ENCODE data around the gene GTPBP6. TPM values are rescaled to one million over a fixed set of nuclear protein-coding genes. Genes with fewer than 3 reads are reported as not detected.
A peak's percentile ranks its signal among the peaks of the same experiment; 100 is the strongest.
"Not testable (repeated sequence)": the region's sequence is repeated elsewhere in the genome, so short reads cannot be mapped to it uniquely, and the experiment has no call there.

The GTPBP6 gene
- total and polyA plus RNA-seq, 7 donors, result 48.1 to 63.4 (median 50.0) TPM

DNA sequence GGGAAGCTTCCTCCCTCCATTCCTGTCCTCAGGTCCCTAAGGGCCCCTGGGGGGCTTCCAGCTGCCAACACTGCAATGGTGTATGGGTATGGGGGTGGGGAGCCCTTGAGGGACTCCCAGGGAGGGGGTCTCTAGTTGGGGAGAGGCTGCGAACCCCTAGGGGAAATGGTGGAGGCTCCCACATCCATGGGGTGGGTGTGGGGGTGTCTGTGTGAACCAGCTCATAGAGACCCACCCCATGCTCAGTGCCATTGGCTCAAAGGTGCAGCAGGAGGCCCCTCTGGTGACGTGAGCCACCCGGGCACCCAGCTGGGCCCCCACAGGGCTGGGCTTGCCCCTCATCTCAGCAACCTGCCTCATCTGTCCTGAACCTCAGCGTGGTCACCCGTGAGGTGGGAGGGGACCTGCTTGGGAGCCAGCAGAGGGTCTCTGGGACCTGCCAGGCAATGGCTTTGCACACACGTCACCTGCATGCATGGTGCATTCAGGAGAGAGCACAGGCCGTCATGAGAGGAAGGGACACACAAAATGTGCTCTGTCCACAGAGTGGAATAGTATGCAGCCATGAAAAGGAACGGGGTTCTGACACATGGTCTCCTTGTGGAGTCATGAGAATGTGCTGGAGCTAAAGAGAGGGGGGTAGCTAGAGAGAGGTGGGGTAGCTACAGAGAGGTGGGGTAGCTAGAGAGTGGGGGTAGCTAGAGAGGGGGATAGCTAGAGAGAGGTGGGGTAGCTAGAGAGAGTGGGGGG lies 60.1 kb downstream of the GTPBP6 start:
- no peaks in the 10 kb centered on the region for H3K9me3 ChIP-seq
- H3K27ac ChIP-seq, result no peak overlapping the region
- 80 to 88% (median 83%) methylated on average over 8 of the region's 8 CpGs for WGBS, 3 donors
- H3K4me3 ChIP-seq, result no peak overlapping the region
- no peaks in the 10 kb centered on the region for H3K4me1 ChIP-seq
- ATAC-seq (no peak), DNase-seq (peak in 1 of 2 donors; percentile 12)
- no peaks in the 10 kb centered on the region for H3K36me3 ChIP-seq (ENCODE audit: insufficient read depth in 1 of 2, low read depth in 1 of 2)
- intact Hi-C loops (cut with DNase I), result no loop called here
- H3K27me3 ChIP-seq (ENCODE audit: insufficient read depth in 3 of 3, low read length in 2 of 3), result peaks cover 0 to 10% (median 6%) of the 10 kb centered on the region in 3 donors
- TF ChIP-seq, protein P1, sequence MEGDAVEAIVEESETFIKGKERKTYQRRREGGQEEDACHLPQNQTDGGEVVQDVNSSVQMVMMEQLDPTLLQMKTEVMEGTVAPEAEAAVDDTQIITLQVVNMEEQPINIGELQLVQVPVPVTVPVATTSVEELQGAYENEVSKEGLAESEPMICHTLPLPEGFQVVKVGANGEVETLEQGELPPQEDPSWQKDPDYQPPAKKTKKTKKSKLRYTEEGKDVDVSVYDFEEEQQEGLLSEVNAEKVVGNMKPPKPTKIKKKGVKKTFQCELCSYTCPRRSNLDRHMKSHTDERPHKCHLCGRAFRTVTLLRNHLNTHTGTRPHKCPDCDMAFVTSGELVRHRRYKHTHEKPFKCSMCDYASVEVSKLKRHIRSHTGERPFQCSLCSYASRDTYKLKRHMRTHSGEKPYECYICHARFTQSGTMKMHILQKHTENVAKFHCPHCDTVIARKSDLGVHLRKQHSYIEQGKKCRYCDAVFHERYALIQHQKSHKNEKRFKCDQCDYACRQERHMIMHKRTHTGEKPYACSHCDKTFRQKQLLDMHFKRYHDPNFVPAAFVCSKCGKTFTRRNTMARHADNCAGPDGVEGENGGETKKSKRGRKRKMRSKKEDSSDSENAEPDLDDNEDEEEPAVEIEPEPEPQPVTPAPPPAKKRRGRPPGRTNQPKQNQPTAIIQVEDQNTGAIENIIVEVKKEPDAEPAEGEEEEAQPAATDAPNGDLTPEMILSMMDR (IDR thresholded peaks at IDR 0.05), result no peak

DNA sequence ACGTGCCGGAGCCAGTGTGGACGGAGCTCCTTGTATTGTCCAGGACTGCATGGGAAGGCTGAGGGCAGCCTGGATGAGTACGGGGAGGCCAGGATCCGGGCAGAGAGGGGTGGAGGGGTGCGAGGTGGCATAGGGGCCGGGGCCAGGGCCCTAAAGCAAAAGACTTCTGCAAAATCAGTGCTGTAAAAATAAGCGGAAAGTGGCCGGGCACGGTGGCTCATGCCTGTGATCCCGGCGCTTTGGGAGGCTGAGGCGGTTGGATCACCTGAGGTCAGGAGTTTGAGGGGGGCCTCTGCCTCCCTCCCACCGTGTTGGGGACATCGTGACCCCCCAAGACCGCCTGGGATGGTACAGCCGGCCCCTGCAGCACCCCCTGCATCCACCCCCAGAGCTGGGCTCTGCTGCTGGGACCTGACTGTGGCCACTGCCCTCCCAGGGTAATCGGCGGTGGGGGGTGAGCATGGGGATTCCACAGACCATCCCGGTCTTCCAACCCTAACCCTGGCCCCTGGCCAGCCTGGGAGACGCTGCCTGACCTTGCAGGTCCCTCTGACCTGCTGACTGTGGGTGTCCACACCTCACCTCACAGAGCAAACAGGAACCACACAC lies 60.8 kb downstream of the GTPBP6 start:
- H3K4me1 ChIP-seq, result no peaks in the 10 kb centered on the region
- TF ChIP-seq, protein P1 (IDR thresholded peaks at IDR 0.05), result no peak
- intact Hi-C loops (cut with DNase I), result no loop called here
- DNase-seq (peak in 1 of 2 donors; percentile 39), ATAC-seq (no peak)
- WGBS, 3 donors, result 78 to 82% (median 78%) methylated on average over 21 of the region's 21 CpGs
- H3K9me3 ChIP-seq, result no peaks in the 10 kb centered on the region
- peaks cover 0 to 10% (median 6%) of the 10 kb centered on the region in 3 donors for H3K27me3 ChIP-seq (ENCODE audit: insufficient read depth in 3 of 3, low read length in 2 of 3)
- no peak overlapping the region for H3K27ac ChIP-seq
- no peak overlapping the region for H3K4me3 ChIP-seq
- no peaks in the 10 kb centered on the region for H3K36me3 ChIP-seq (ENCODE audit: insufficient read depth in 1 of 2, low read depth in 1 of 2)

DNA sequence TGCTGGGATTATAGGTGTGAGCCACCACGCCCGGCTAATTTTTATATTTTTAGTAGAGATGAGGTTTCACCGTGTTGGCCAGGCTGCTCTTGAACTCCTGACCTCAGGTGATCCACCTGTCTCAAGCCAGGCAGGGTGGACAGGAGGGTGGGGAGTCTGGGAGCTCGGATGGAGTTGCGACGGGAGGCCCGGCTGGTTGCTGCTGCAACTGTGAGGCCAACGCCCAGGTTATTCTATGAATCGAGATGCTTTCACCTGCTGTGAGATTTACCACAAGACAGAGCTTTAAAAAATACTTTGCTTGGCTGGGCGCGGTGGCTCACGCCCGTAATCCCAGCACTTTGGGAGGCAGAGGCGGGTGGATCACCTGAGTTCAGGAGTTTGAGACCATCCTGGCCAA lies 61.5 kb downstream of the GTPBP6 start:
- H3K27me3 ChIP-seq (ENCODE audit: insufficient read depth in 3 of 3, low read length in 2 of 3); H3K4me1 ChIP-seq; H3K4me3 ChIP-seq; H3K36me3 ChIP-seq (ENCODE audit: insufficient read depth in 1 of 2, low read depth in 1 of 2); H3K27ac ChIP-seq; ATAC-seq; intact Hi-C loops (cut with DNase I); H3K9me3 ChIP-seq: not testable (repeated sequence)
- 86 to 87% (median 87%) methylated on average over 13 to 14 of the region's 14 CpGs for WGBS, 3 donors
- peak in 1 of 2 donors; percentile 22 for DNase-seq

DNA sequence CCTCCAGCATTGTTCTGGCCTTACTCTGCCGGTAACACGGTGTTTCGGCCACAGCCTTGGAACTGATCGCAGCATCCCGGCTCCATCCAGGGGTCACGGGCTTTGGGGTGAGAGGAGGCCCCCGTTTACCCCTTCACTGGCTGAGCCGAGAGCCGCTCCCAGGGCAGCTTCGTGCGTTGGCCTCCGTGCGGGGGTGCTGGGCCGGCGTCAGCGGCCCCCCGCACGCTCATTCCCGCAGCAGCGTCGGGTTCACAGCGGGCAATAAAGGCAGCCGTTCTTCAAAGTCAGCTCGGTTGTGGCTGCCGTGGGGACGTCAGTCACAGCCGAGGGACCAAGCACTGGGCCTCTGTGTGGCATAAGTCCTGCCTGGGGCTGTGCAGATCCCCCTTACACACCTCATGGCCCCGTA lies 62.7 kb downstream of the GTPBP6 start:
- intact Hi-C loops (cut with DNase I), result no loop called here
- Histone ChIP-seq H3K4me1 (no peaks in the 10 kb centered on the region), H3K36me3 (ENCODE audit: insufficient read depth in 1 of 2, low read depth in 1 of 2) (no peaks in the 10 kb centered on the region), H3K9me3 (no peaks in the 10 kb centered on the region), H3K4me3 (no peak overlapping the region), H3K27me3 (ENCODE audit: insufficient read depth in 3 of 3, low read length in 2 of 3) (peaks cover 0 to 10% (median 6%) of the 10 kb centered on the region in 3 donors), H3K27ac (no peak overlapping the region)
- DNase-seq (peak in 1 of 2 donors; percentile 36), ATAC-seq (no peak)
- 51 to 81% (median 69%) methylated on average over 28 of the region's 28 CpGs for WGBS, 3 donors
- TF ChIP-seq, protein P1 (IDR thresholded peaks at IDR 0.05), result no peak

Other genes starting within 250 kb of the GTPBP6 start
- gene PLCXD1, start 37.4 kb downstream of the GTPBP6 start, total RNA-seq, result 1 to 10 TPM in 3 of 4 donors, under 1 TPM in 1; 0.89 to 3.0 (median 2.0) TPM
- 10 to 100 TPM in 1 of 3 donors, 1 to 10 TPM in 2; 1.2 to 16.3 (median 2.3) TPM for gene PLCXD1, start 37.4 kb downstream of the GTPBP6 start, polyA plus RNA-seq
- 100 to 1,000 TPM in 2 of 4 donors, 10 to 100 TPM in 2; 77.2 to 156 (median 98.6) TPM for gene PPP2R3B, start 68.1 kb upstream of the GTPBP6 start, total RNA-seq
- 10 to 100 TPM; 32.3 to 71.8 (median 64.9) TPM for gene PPP2R3B, start 68.1 kb upstream of the GTPBP6 start, polyA plus RNA-seq

Data from psoas muscle (tissue), 8 donors.